ENCODE measurements around the gene CORO7. TPM values are rescaled to one million over a fixed set of nuclear protein-coding genes. Genes with fewer than 3 reads are reported as not detected.

CORO7 gene
- 19.4 TPM for polyA plus RNA-seq (ENCODE audit: insufficient read length)

- DNase-seq (ENCODE audit: low read depth): peak; percentile 68
Observed at GRCh38 chr16:4416200-4417032, at the start of gene CORO7. CORO7 (minus strand) TSS chr16:4416596; CDS start chr16:4416518, 78 bp downstream.

GRCh38 chr16:4463522-4464163 lies 47.2 kb upstream of the CORO7 start:
- no peak for DNase-seq (ENCODE audit: low read depth)

- no peak for DNase-seq (ENCODE audit: low read depth)
Observed at GRCh38 chr16:4461250-4462085, 45.1 kb upstream of the CORO7 start.

- no peak for DNase-seq (ENCODE audit: low read depth)
Observed at GRCh38 chr16:4460936-4461249, 44.5 kb upstream of the CORO7 start.

- DNase-seq (ENCODE audit: low read depth): no peak
Observed at GRCh38 chr16:4455951-4456350, 39.6 kb upstream of the CORO7 start.

GRCh38 chr16:4455081-4455480 lies 38.7 kb upstream of the CORO7 start:
- DNase-seq (ENCODE audit: low read depth): no peak

- no peak for DNase-seq (ENCODE audit: low read depth)
Observed at GRCh38 chr16:4454623-4455022, 38.2 kb upstream of the CORO7 start.

DNA sequence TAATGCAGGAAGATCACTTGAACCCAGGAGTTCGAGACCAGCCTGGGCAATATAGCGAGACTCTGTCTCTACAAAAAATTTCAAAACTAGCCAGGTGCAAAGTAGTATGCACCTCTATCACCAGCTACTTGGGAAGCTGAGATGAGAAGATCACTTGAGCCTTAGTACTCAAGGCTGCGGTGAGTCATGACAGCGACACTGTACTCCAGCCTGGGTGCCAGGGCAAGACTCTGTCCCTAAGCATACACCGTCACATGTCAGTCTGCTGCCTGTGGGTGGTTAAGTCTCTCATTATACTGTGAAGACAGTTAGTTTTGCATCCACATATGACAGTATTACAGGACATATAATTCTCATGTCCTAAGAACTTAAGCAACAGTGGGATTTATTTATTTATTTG lies 36.3 kb upstream of the CORO7 start:
- DNase-seq (ENCODE audit: low read depth): no peak

DNA sequence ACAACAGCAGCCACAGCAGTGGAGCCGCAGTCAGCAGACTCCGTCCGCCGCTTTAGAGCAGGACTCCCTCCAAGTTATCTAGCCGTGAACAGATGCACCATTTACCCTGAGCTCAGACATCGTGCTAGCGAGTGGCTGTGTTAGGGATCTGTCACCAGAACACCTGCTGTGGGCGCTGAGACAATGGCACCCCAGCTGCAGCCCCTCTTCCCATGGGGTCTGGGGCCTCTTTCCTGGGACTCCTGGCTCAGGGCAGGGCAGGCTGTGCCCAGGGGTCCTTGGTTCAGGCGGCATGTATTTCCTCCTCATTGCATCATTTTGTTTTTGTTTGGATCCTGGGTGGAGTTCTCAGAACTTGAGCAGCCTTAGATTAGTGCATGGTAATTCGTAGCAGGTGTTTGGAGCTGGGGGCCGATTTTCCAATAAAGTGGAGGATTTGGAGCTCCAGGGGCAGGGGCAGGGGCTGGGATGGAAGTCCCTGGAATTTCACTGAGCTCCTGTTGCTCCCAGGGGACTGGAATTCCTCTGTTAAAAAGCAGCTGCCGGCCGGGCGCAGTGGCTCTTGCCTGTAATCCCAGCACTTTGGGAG lies 34.6 kb upstream of the CORO7 start:
- DNase-seq (ENCODE audit: low read depth): no peak

GRCh38 chr16:4450430-4450829 lies 34.0 kb upstream of the CORO7 start:
- no peak for DNase-seq (ENCODE audit: low read depth)

GRCh38 chr16:4443986-4444385 lies 27.6 kb upstream of the CORO7 start:
- no peak for DNase-seq (ENCODE audit: low read depth)

DNA sequence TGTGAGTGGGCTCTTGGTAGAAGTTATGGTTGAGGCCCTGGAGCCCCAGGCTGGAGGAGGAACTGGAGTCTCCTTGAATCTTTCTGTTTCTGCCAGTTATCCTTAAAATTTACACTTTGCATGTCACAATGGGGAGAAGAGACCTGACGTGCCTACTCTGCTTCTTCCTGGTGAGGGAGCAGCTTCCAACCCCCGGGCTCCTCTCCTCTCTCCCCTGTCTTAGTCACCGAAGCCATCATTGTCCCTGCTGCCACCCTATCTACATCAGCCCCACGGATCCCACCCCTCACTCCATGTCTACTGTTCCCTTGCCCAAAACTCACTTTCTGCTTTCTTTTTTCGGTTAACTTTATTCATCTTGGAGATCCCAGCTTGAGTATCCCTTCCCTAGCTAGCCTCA lies 26.9 kb upstream of the CORO7 start:
- no peak for DNase-seq (ENCODE audit: low read depth)

DNA sequence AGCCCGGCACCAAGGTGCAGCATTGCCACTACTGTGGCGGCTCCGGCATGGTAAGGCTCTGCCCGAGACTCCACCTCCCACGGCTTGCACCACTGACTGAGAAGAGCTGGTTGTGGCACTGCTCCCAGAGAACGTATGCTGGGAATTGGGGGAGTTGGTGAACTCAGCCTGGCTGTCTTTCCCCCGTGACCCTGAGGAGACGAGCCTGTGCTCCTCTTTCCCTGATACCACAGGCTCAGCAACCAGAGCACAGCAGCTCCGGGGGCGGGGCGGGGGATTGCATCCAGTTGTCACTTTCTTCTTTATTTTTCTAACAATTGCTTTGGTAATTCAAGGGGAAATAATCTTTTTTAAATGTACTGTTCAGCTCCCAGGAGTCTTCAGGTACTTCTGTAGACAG lies 26.0 kb upstream of the CORO7 start:
- DNase-seq (ENCODE audit: low read depth): no peak

DNA sequence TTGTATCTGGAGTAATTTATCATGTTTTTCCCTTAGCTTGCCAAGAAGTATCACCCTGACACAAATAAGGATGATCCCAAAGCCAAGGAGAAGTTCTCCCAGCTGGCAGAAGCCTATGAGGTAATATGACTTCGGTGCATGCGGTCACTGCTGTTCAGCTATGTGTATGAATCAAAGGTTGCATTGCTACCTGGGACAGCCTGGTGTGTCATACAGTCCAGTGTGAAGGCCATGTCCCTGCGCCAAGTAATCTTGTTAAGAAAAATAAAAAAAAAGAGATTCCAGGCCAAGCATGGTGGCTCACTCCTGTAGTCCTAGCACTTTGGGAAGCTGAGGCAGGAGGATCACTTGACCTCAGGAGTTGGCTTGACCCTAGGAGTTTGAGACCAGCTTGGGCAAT lies 21.0 kb upstream of the CORO7 start:
- no peak for DNase-seq (ENCODE audit: low read depth)

- no peak for DNase-seq (ENCODE audit: low read depth)
Observed at GRCh38 chr16:4435337-4436067, 19.1 kb upstream of the CORO7 start.

GRCh38 chr16:4433914-4434787 lies 17.8 kb upstream of the CORO7 start:
- no peak for DNase-seq (ENCODE audit: low read depth)

DNA sequence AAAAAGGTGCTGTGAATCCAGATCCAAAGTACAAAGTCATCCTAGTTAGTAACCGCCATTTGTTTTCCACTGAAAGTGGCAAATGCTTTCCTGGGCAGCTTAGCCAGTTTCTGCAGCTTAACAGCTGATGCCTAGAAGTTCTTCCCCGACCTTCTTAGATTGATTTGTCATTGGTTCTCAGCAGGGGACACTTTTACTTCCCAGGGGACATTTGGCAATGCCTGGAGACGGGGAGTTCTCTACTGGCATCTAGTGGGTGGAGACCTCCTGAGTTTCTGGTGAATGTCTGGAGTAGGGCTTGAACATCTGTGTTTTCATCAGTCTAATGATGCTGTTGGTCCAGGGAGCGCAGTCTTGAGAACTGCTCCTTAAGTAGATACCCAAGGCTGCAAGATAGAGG lies 16.8 kb upstream of the CORO7 start:
- DNase-seq (ENCODE audit: low read depth): no peak

- DNase-seq (ENCODE audit: low read depth): no peak
Observed at GRCh38 chr16:4431023-4431422, 14.6 kb upstream of the CORO7 start.

DNA sequence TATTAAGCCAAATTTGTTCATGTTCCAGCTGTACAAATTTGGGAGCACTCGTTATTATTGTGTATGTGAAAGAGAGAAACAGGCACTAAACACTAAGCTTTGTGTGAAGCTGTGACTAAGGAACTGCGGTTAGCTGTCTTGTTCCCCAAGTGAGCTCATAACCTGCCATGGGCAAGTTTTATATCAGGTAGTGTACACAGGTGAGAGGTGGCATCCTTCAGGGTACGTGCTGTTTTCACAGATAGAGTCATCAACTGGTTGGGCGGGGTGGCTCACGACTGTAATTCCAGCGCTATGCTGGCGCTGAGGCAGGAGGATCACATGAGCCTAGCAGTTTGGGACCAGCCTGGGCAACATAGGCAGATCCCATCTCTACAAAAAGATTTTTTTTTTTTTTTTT lies 12.1 kb upstream of the CORO7 start:
- DNase-seq (ENCODE audit: low read depth): no peak

GRCh38 chr16:4426722-4427372 lies 10.5 kb upstream of the CORO7 start:
- DNase-seq (ENCODE audit: low read depth): no peak
